Endothelial cell of umbilical vein (primary cell): ENCODE data around the gene RPL21. TPM values are rescaled to one million over a fixed set of nuclear protein-coding genes. Genes with fewer than 3 reads are reported as not detected.

Source experiments
- BruUV-seq: library from RNA; stranded (reverse); fragments of 400-500 nt; replicated peaks from 2 replicates; lab custom pipeline; 2021; lab: Mats Ljungman, UMichigan
- CTCF ChIA-PET: fragments of 300-600, 350-600 bp; sonication (Branson Sonifier 250); formaldehyde crosslinking; loops from one replicate; lab custom pipeline; 2021; ENCODE audit warnings: antibody characterized with exemption, inconsistent platforms; lab: Charles Lee
- POLR2A ChIA-PET: fragments of 300-600, 350-600 bp; sonication (Branson Sonifier 250); formaldehyde crosslinking; loops from one replicate; lab custom pipeline; 2021; ENCODE audit warnings: antibody characterized with exemption, inconsistent platforms; lab: Charles Lee
- DNase-seq: peaks from one replicate; pipeline ENCODE4 v3.0.0-alpha.2; 2011; ENCODE audit warnings: low read depth, low spot score
- FAIRE-seq: peaks from 2 replicates; lab custom pipeline; 2011; peaks lifted over from hg19 to GRCh38; lab: Jason Lieb, UNC
- H2AFZ ChIP-seq: 2 replicates; pipeline ENCODE4 v1.6.0; 2012; ENCODE audit warnings: low read depth, low read length, control low read depth, inconsistent platforms
- H3K27ac ChIP-seq: 2 replicates; pipeline ENCODE4 v1.5.1; 2011; ENCODE audit warnings: low read depth, mild to moderate bottlenecking, control low read depth, low read length, moderate library complexity; ENCODE audit not compliant: insufficient read depth
- H3K27me3 ChIP-seq, 2 experiments: 2 replicates each; pipeline versions ENCODE4 v1.6.0 to v1.6.1; 2011; ENCODE audit warnings: low read length in 2 of 2, mixed read lengths in 1 of 2; ENCODE audit not compliant: control insufficient read depth in 2 of 2, insufficient read depth in 2 of 2
- H3K36me3 ChIP-seq, 2 experiments: 2 replicates in 1 of 2; 3 replicates in 1 of 2; pipeline ENCODE4 v1.5.1; 2011; ENCODE audit warnings: low read length in 2 of 2, mild to moderate bottlenecking in 1 of 2, moderate library complexity in 1 of 2; ENCODE audit not compliant: control insufficient read depth in 2 of 2, insufficient read depth in 2 of 2; ENCODE audit errors: extremely low read depth in 1 of 2
- H3K4me1 ChIP-seq: 3 replicates; pipeline ENCODE4 v1.5.1; 2011; ENCODE audit warnings: mild to moderate bottlenecking, low read length; ENCODE audit not compliant: control insufficient read depth, insufficient read depth; ENCODE audit errors: extremely low read depth
- H3K4me2 ChIP-seq: 2 replicates; pipeline ENCODE4 v1.6.1; 2011; ENCODE audit warnings: low read length, control low read depth, mixed read lengths; ENCODE audit not compliant: insufficient read depth
- H3K4me3 ChIP-seq, 3 experiments: fragments of 200-600 bp in 1 of 3; sonication (generic), shearing (Covaris generic) in 1 of 3; replicated peaks in 1 of 3; 2 replicates each; pipeline ENCODE4 v1.5.1; 2011 to 2016; ENCODE audit warnings: control low read depth in 3 of 3, low read length in 3 of 3, mild to moderate bottlenecking in 2 of 3, inconsistent platforms in 1 of 3, low read depth in 1 of 3, moderate library complexity in 1 of 3; ENCODE audit not compliant: insufficient read depth in 1 of 3
- H3K79me2 ChIP-seq: 2 replicates; pipeline ENCODE4 v1.6.0; 2012; ENCODE audit warnings: low read length, inconsistent platforms; ENCODE audit not compliant: control insufficient read depth, insufficient read depth
- H3K9ac ChIP-seq: replicated peaks from 2 replicates; pipeline ENCODE3; 2011; ENCODE audit warnings: low read length, control low read depth; ENCODE audit not compliant: insufficient read depth; ENCODE audit errors: extremely low read depth
- H3K9me1 ChIP-seq: replicated peaks from 3 replicates; pipeline ENCODE4 v1.6.0; 2011; ENCODE audit warnings: mild to moderate bottlenecking, low read length; ENCODE audit not compliant: control insufficient read depth, insufficient read depth; ENCODE audit errors: extremely low read depth
- H3K9me3 ChIP-seq: replicated peaks from 2 replicates; pipeline ENCODE4 v1.5.1; 2012; ENCODE audit warnings: low read length, inconsistent platforms; ENCODE audit not compliant: control insufficient read depth, insufficient read depth
- H4K20me1 ChIP-seq: replicated peaks from 2 replicates; pipeline ENCODE3; 2011; ENCODE audit warnings: mild to moderate bottlenecking, low read length; ENCODE audit not compliant: control insufficient read depth, insufficient read depth; ENCODE audit errors: extremely low read depth
- CTCF ChIP-seq, 2 donors: IDR thresholded peaks; 1 replicate in 1 of 2; 2 replicates in 1 of 2; pipeline ENCODE4 v1.5.1; 2011; ENCODE audit warnings: low read length in 2 of 2, mild to moderate bottlenecking in 2 of 2, moderate library complexity in 2 of 2, control low read depth in 1 of 2, inconsistent platforms in 1 of 2, low read depth in 1 of 2; ENCODE audit not compliant: insufficient read depth in 1 of 2; ENCODE audit errors: extremely low read depth in 1 of 2
- EZH2 ChIP-seq: IDR thresholded peaks from 2 replicates; pipeline ENCODE4 v1.6.1; 2012; ENCODE audit warnings: borderline replicate concordance, low read depth, mild to moderate bottlenecking, moderate library complexity, low read length, inconsistent platforms; ENCODE audit not compliant: severe bottlenecking
- FOS ChIP-seq: IDR thresholded peaks from 2 replicates; pipeline ENCODE4 v1.6.1; 2011; ENCODE audit warnings: mild to moderate bottlenecking, low read length, moderate library complexity, borderline replicate concordance; ENCODE audit not compliant: insufficient read depth
- GATA2 ChIP-seq: IDR thresholded peaks from 2 replicates; pipeline ENCODE4 v1.7.0; 2011; ENCODE audit warnings: low read depth, mild to moderate bottlenecking, moderate library complexity, mixed read lengths, low read length; ENCODE audit not compliant: insufficient read length, insufficient read depth
- JUN ChIP-seq: IDR thresholded peaks from 2 replicates; pipeline ENCODE4 v1.6.1; 2011; ENCODE audit warnings: borderline replicate concordance, low read depth; ENCODE audit not compliant: insufficient read length, insufficient read depth
- MAX ChIP-seq: IDR thresholded peaks from 2 replicates; pipeline ENCODE4 v1.6.1; 2011; ENCODE audit not compliant: insufficient read depth, insufficient read length
- MYC ChIP-seq: IDR thresholded peaks from one replicate; pipeline ENCODE4 v1.6.1; 2011; ENCODE audit warnings: mild to moderate bottlenecking, low read depth, low read length
- POLR2A ChIP-seq: IDR thresholded peaks from 2 replicates; pipeline ENCODE4 v1.6.1; 2012; ENCODE audit warnings: low read depth, mild to moderate bottlenecking, control low read depth, low read length
- POLR2AphosphoS5 ChIP-seq: IDR thresholded peaks from 2 replicates; pipeline ENCODE4 v1.6.1; 2012; ENCODE audit warnings: low read depth, mild to moderate bottlenecking, control low read depth, low read length, moderate library complexity; ENCODE audit not compliant: insufficient read depth
- dilution Hi-C: fragments of 300-500 bp; cut with MboI; formaldehyde crosslinking; loops from one replicate; pipeline ENCODE4 v1.15.0; 2019; ENCODE audit warnings: low sequenced_read_pairs; ENCODE audit not compliant: extremely low pct_ligation_motif_present
- intact Hi-C: fragments of 100-400 bp; cut with micrococcal nuclease; formaldehyde crosslinking; loops from one replicate; pipeline ENCODE4 v1.10.0; 2022
- polyA plus RNA-seq, 4 experiments: library from polyadenylated mRNA; depleted of rRNA in 3 of 4; stranded (reverse) in 3 of 4; unstranded in 1 of 4; fragments of >200 nt; gene quantifications; 2 replicates each; pipeline versions ENCODE4 v1.2.1 to v1.2.3, GENCODE V29; 2011 to 2012; ENCODE audit warnings: missing spikeins in 1 of 4
- total RNA-seq: library from RNA; stranded (reverse); gene quantifications from 2 replicates; pipeline ENCODE4 v1.2.3, GENCODE V29; 2021

RPL21 gene
- total and polyA plus RNA-seq, 2 donors (not counting 3 experiments of a cell fraction or from before 2014, with no cell fraction given), result 585 to 871 TPM

GRCh38 chr13:27295096-27295495, 43.7 kb downstream of the RPL21 start:
- dilution Hi-C loops (no loop called here), intact Hi-C loops (no loop called here)
- Histone ChIP-seq H3K9me3 (no peaks in the 10 kb centered on the region), H2AFZ (no peak overlapping the region), H3K36me3 (no peaks in the 10 kb centered on the region), H3K4me3 (no peak overlapping the region), H3K4me2 (no peak overlapping the region), H3K9me1 (no peaks in the 10 kb centered on the region), H3K27me3 (peaks cover 11 to 12% of the 10 kb centered on the region in 2 experiments), H4K20me1 (no peaks in the 10 kb centered on the region), H3K9ac (no peak overlapping the region), H3K27ac (no peak overlapping the region), H3K79me2 (no peaks in the 10 kb centered on the region), H3K4me1 (no peaks in the 10 kb centered on the region)
- TF ChIP-seq MAX (no peak), GATA2 (no peak), FOS (no peak), CTCF (IDR thresholded peaks at IDR 0.05; ENCODE audit: extremely low read depth in 1 of 2, insufficient read depth in 1 of 2, low read depth in 1 of 2, low read length in 2 of 2) (no peak), EZH2 (no peak), POLR2AphosphoS5 (no peak), POLR2A (no peak), MYC (no peak), JUN (no peak)
- DNase-seq (no peak), FAIRE-seq (no peak)
- POLR2A ChIA-PET, result interaction anchor here (0.7 kb wide), 1 partner anchor 346 kb away, joined by 3 read pairs; no protein-coding TSS in a partner anchor
- CTCF ChIA-PET, result no interaction called here
- BruUV-seq, result no TSS peak
